Measurements from ENCODE around the gene GPR176. TPM values are rescaled to one million over a fixed set of nuclear protein-coding genes. Genes with fewer than 3 reads are reported as not detected.

The GPR176 gene
- total RNA-seq, 1 donor from 2014 or later = 20.6 TPM

- Mint-ChIP-seq H3K27ac (no peak overlapping the region), H3K27me3 (ENCODE audit: insufficient read depth, low read depth) (peaks cover 24% of the 10 kb centered on the region), H3K36me3 (peaks cover 2% of the 10 kb centered on the region), H3K9me3 (peaks cover 10% of the 10 kb centered on the region), H3K4me3 (peak overlapping the region; percentile 84), H3K4me1 (peaks cover 12% of the 10 kb centered on the region)
- no peaks in the 10 kb centered on the region for H3K9me3 ChIP-seq (ENCODE audit: low read depth)
- peaks cover 17% of the 10 kb centered on the region for H3K4me1 ChIP-seq
- peak overlapping the region; percentile 78 for H3K4me2 ChIP-seq
- no peaks in the 10 kb centered on the region for H4K20me1 ChIP-seq (ENCODE audit: low read depth)
- TF ChIP-seq CTCF (IDR thresholded peaks at IDR 0.05) = no peak
- TF ChIP-seq EZH2 (IDR thresholded peaks at IDR 0.05) = no peak
- TF ChIP-seq EZH2phosphoT487 (IDR thresholded peaks at IDR 0.05) = no peak
- H3K4me3 ChIP-seq = peak overlapping the region; percentile 92
- peak overlapping the region; percentile 92 for H2AFZ ChIP-seq (replicated peaks)
- no peaks in the 10 kb centered on the region for H3K36me3 ChIP-seq
- peaks cover 7% of the 10 kb centered on the region for H3F3A ChIP-seq (ENCODE audit: low read depth)
- no peak overlapping the region for H3K9ac ChIP-seq
- H3K27ac ChIP-seq = no peak overlapping the region
- peaks cover 61% of the 10 kb centered on the region for H3K79me2 ChIP-seq (ENCODE audit: low read depth)
- H3K27me3 ChIP-seq = peaks cover 7% of the 10 kb centered on the region
- DNase-seq (ENCODE audit: low spot score) = no peak
Observed at GRCh38 chr15:39918688-39919385, 1.2 kb downstream of the GPR176 start.

- no peak overlapping the region for H3K27ac ChIP-seq
- peaks cover 7% of the 10 kb centered on the region for H3K27me3 ChIP-seq
- peaks cover 9% of the 10 kb centered on the region for H3K4me1 ChIP-seq
- H2AFZ ChIP-seq (replicated peaks) = no peak overlapping the region
- no peaks in the 10 kb centered on the region for H4K20me1 ChIP-seq (ENCODE audit: low read depth)
- Mint-ChIP-seq H3K9me3 (peaks cover 5% of the 10 kb centered on the region), H3K4me3 (no peak overlapping the region), H3K36me3 (peaks cover 2% of the 10 kb centered on the region), H3K4me1 (peaks cover 7% of the 10 kb centered on the region), H3K27me3 (ENCODE audit: insufficient read depth, low read depth) (peaks cover 20% of the 10 kb centered on the region), H3K27ac (no peak overlapping the region)
- TF ChIP-seq EZH2 (IDR thresholded peaks at IDR 0.05) (no peak), EZH2phosphoT487 (IDR thresholded peaks at IDR 0.05) (no peak), CTCF (IDR thresholded peaks at IDR 0.05) (no peak)
- no peaks in the 10 kb centered on the region for H3K36me3 ChIP-seq
- no peak overlapping the region for H3K4me2 ChIP-seq
- H3F3A ChIP-seq (ENCODE audit: low read depth) = no peaks in the 10 kb centered on the region
- H3K9me3 ChIP-seq (ENCODE audit: low read depth) = no peaks in the 10 kb centered on the region
- DNase-seq (ENCODE audit: low spot score) = no peak
- H3K4me3 ChIP-seq = no peak overlapping the region
- H3K9ac ChIP-seq = no peak overlapping the region
- peaks cover 96% of the 10 kb centered on the region for H3K79me2 ChIP-seq (ENCODE audit: low read depth)
Observed at GRCh38 chr15:39914977-39915376, 5.1 kb downstream of the GPR176 start.

- H3K27ac ChIP-seq = no peak overlapping the region
- no peaks in the 10 kb centered on the region for H4K20me1 ChIP-seq (ENCODE audit: low read depth)
- H3K27me3 ChIP-seq = no peaks in the 10 kb centered on the region
- peaks cover 30% of the 10 kb centered on the region for H3K4me1 ChIP-seq
- no peak overlapping the region for H3K4me3 ChIP-seq
- Mint-ChIP-seq H3K36me3 (no peaks in the 10 kb centered on the region), H3K4me3 (no peak overlapping the region), H3K27ac (no peak overlapping the region), H3K4me1 (peaks cover 10% of the 10 kb centered on the region), H3K9me3 (no peaks in the 10 kb centered on the region), H3K27me3 (ENCODE audit: insufficient read depth, low read depth) (peaks cover 4% of the 10 kb centered on the region)
- no peaks in the 10 kb centered on the region for H3K36me3 ChIP-seq
- DNase-seq (ENCODE audit: low spot score) = no peak
- peaks cover 68% of the 10 kb centered on the region for H3K79me2 ChIP-seq (ENCODE audit: low read depth)
- H3K4me2 ChIP-seq = no peak overlapping the region
- H3K9ac ChIP-seq = no peak overlapping the region
- TF ChIP-seq EZH2phosphoT487 (IDR thresholded peaks at IDR 0.05) = no peak
- TF ChIP-seq EZH2 (IDR thresholded peaks at IDR 0.05) = no peak
- no peak for TF ChIP-seq CTCF (IDR thresholded peaks at IDR 0.05)
- peaks cover 3% of the 10 kb centered on the region for H3F3A ChIP-seq (ENCODE audit: low read depth)
- no peak overlapping the region for H2AFZ ChIP-seq (replicated peaks)
- no peaks in the 10 kb centered on the region for H3K9me3 ChIP-seq (ENCODE audit: low read depth)
Observed at GRCh38 chr15:39909007-39909406, 11.1 kb downstream of the GPR176 start.

Data from neural progenitor cell (in vitro differentiated cells).